Measurements from ENCODE around the gene RHOBTB1.
"Not testable (repeated sequence)": the region's sequence is repeated elsewhere in the genome, so short reads cannot be mapped to it uniquely, and the experiment has no call there.

RHOBTB1 gene

DNA sequence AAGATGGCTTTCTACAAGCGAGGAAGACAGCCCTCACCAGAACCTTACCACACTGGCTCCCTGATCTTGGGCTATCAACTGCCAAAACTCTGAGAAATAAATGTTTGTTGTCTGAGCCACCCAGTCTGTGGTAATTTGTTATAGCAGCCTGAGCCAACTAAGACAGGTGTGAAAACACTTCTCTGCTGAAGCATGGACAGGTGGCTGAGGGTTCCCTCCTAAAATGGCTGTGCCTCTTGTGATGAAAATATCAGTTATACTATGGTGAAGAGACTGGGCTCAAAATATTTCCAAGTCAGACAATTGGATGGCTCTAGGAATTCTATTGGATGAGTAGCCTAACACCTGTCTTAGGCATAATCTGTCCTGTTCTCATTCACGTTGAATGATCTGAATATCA is 87.6 kb downstream of the RHOBTB1 start:
- no peak for DNase-seq

DNA sequence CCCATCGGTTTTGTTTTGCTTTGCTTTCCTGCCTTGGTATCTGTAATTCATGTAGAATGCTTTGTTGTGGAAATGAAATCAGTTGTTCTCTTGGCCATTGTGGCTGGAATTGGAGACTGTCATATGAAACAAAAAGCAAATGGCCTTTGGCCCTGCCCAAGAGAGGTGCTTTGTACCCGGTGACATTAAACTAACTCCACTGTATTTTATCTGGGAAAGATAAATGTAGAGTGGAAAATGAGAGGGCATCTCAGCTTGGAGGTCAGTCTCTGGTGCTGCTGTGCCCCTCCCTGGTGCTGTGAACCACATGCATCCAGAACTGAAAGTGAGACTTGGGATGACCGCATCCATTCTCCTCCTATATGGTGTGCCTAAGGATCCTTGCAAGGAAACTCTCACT is 90.3 kb downstream of the RHOBTB1 start:
- DNase-seq, result no peak

DNA sequence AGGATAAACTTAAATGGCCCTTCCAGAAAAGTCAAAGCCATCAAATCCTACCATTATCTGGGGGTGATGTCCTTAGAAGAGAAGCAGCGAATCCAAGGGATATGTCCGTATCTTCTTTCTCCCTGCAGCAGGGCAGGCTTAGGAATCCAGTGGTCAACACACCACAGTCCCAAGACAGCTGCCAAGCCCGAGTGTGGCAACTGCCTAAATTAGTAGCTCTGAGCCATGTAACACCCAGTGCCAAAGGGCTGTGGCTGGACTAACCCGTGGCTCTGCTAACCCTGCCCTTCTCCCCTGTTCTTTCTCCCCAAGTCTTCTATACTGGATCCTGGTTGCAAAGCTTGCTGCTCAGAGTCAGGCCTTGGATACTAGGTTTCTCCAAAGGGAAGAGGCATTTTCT is 90.9 kb downstream of the RHOBTB1 start:
- DNase-seq, result no peak

DNA sequence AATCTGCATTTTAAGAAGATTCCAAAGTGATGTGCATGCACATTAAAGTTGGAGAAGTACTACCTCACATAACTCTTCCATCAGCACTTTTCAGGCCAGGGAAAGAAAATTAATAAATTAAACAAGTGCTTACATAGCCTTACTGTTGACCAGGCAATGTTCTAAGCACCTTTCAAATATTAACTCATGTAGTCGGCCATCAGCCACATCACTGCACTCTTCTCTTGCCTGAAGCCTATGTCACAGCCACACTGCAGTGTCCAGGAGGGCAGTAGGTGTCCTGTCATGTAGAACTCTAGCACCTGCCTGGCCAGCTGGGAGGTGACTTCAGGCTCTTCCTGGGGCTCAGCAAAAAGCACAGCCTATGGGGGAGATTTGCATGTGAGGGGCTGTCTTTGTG is 94.2 kb downstream of the RHOBTB1 start:
- DNase-seq, result no peak

DNA sequence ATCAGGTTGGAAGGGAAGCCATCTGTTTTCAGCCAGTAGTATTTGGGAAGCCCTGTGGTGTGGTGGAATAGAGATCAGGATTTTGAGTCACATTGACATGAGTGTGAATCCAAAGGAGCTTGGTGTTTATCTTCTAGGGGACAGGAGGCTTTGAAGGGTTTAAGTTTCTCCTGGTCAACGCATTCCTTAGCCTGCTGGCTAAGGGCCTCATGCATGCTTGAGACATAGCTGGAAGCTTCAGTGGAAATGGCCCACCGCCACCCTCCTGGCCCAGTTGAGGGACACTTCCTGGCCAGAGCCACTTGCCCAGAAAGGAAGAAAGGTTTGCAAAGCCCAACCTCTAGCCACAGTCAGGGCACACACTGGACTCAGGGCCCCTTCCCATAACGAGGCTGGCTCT is 94.8 kb downstream of the RHOBTB1 start:
- no peak for DNase-seq

DNA sequence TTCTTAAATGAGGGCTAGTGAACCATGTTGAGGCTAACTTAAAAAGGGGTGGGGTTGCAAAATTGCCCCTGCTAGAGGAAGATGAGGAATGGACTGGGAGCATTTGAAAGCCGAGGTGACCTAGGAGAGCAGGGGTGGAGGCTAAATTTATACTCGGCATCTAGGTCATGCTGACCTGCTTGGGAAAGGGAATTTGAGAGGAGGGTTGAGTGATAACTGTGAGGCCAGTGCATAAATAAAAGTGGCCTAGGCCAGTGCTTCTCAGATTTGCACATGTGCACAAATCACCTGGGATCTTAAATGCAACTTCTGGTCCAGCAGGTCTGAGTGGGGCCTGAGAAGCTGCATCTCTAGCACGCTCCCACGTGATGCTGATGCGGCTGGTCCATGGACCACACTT is 95.3 kb downstream of the RHOBTB1 start:
- DNase-seq, result no peak

DNA sequence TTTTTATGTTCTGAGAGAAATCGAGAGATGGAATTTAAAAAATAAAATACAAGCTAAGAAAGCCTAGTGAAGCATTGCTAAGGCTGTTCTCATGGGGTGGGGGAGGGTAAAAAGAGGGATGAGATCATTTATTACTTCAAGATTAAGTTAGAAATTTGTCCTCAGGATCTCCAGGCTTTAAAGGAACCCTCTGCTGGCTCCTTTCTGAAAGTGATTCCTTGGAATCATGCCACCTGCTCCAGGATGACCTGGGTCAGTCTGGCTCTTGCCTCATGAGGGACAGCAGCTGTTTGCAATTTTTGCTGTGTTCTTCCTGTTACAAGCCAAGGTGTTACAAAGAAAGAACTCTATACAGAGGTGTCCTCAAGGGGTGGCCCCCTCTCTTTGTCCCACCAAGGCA is 95.9 kb downstream of the RHOBTB1 start:
- no peak for DNase-seq

DNA sequence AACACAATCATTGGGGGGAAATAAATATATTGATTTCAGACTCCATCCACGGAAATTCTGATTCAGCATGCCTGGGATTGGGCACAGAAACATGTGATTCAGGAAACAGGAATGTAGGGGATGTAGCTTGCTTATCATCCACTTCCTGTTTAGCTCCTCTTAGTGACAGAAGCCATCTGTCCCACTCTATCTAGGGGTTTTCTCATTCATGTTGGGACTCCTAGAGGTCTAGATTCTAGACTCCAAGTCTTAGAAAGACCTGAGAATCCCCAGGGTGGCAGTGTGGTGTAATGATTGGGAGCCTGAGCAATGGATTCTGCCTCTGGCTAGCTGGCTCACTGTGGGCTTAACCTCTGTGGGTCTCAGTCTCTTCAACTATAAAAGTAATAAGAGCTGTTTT is 97.8 kb downstream of the RHOBTB1 start:
- no peak for DNase-seq

DNA sequence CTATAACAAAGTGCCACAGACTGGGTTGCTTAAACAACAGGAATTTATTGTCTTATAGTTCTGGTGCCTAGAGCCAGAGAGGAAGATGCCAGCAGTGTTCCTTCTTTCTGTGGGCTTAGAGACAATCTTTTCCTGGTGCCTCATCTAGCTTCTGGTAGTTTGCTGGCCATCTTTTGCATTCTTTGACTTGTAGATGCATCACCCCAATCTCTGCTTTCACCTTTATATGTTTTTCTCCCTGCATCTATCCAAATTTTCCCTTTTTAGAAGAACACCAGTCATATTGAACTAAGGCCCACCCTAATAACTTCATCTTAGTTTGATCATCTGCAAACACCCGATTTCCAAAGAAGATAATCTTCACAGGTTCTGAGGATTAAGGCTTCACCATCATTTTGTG is 98.9 kb downstream of the RHOBTB1 start:
- no peak for DNase-seq

DNA sequence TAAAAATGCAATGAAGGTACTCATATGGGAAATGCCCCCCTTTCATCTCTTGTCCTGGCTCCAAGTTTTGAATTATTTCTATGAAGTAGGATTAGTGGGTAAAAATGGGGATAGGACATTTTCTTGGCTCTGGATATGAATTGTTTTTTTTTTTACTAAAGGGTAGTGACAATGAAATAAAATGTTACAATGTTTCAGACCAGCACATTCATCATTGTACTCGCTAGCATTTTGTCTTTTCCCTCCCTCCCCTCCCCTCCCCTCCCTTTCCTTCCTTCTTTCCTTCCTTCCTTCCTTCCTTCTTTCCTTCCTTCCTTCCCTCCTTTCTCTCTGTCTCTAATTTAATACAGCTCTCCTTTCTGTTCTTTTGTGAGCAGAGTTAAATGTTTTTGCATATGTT is 101.3 kb downstream of the RHOBTB1 start:
- no peak for DNase-seq

DNA sequence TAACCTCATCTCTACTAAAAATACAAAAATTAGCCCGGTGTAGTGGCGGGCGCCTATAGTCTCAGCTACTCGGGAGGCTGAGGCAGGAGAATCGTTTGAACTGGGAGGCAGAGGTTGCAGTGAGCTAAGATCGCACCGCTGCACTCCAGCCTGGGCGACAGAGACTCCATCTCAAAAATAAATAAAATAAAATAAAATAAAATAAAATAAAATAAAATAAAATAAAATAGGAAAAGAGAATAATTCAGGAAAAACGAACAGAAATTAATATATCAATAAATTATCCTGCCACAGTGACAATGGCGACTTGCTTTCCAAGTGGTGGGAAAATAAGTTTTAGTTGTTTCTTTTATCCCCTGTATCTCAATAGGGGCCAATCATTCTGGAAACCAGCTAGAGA is 102.8 kb downstream of the RHOBTB1 start:
- DNase-seq, result not testable (repeated sequence)

DNA sequence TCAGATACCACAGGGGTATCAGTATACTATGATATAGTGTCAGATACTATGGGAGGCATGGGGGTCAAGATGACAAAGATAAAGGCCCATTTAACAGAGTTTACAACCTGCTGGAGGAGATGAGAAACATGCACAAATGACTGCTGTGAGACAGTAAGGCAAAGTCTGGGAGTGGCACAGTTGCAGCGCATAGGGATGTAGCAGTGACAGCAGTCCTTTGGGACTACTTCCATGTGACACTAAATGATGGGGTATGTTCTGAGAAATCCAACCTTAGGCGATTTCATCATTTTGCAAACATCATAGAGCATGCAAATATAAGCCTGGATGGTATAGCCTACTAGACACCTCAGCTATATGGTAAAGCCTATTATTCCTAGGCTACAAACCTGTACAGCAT is 108.9 kb downstream of the RHOBTB1 start:
- DNase-seq, result no peak

DNA sequence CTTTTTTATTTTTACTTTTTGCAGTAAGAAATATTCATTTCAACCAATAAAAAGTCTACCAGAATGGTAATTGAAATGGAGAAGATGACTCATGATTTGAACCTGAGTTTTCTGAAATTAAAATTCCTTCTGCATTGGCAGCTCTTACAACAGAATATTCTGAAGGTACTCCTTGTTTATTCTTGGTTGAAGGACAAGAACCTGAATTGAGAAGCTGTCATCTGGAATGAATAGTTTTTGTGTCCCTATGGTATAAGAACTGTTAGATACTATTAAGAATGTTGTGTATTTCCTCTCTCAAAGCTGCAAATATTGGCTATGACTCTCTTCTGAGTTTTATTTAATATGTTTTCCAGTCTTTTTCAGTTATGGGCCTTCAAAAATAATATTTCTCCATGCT is 109.6 kb downstream of the RHOBTB1 start:
- DNase-seq, result no peak

DNA sequence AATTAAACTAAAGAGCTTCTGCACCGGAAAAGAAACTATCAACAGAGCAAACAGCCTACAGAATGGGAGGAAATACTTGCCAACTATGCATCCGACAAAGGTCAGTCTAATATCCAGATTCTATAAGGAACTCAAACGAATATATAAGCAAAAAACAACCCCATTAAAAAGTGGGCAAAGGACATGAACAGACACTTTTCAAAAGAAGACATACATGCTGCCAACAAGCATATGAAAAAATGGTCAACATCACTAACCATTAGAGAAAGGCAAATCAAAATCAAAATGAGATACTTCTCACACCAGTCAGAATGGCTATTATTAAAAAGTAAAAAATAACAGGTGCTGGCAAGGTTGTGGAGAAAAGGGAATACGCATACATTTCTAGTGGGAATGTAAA is 111.8 kb downstream of the RHOBTB1 start:
- DNase-seq, result not testable (repeated sequence)

DNA sequence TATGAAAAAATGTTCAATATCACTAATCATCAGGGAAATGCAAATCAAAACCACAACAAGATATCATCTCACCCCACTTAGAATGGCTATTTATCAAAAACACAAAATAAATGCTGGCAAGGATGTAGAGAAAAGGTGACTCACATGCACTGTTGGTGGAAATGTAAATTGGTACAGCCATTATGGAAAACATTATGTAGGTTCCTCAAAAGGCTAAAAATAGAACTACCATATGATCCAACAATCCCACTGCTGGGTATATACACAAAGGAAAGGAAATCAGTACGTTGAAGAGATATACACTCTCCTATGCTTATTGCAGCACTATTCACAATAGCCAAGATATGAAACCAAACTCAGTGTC is 115.5 kb downstream of the RHOBTB1 start:
- no peak for DNase-seq

DNA sequence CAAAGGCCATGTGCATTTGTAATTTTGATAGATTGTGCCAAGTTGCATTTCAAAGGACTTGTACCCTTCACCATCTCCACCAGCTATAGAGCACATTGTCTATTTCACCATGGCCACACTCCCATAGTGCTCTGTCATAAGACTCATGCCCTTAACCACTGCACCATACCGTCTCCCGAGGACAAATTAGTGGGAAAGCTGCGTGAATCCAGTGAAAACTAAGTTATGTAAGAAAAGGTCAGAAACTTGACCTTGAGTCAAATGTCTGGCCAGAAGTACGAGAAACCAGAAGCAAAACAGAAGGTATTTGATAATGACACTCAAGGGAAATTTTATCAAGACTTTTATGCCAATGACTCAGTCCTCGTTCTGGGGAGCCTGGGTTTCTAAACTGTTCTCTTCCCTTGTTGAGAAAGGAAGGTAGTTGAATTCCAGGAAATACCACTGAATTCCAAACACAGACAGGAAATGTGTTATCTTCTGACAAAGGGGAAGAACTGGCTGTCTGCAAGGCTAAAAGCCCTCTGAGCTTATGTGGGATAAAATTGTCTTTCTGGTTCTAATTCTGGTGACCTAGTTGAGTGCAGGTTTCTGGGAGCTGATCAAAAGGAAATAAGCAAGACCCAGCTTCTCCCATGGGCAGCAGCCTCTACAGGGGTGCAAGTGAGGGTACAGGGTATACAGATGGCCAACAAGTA is 116.0 kb downstream of the RHOBTB1 start:
- no peak for DNase-seq

DNA sequence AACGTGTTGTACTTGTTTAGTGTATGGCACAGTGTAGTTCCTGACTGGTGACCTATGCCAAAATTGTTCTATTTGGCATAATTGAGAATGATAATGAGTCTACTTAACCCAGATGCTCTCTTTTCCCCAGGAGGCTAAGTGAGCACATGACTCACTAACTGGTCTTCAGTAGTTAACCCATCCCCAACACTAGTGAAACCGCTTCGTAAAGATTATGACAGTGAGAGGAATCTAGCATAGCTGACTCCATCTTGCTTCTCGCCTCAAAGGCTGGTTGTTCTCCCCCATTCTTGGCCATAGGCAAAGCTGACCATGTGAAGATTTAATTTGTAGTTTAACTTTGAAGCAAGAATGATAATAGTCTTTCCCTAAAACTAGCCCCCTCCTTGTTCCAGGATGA is 118.5 kb downstream of the RHOBTB1 start:
- DNase-seq, result no peak

DNA sequence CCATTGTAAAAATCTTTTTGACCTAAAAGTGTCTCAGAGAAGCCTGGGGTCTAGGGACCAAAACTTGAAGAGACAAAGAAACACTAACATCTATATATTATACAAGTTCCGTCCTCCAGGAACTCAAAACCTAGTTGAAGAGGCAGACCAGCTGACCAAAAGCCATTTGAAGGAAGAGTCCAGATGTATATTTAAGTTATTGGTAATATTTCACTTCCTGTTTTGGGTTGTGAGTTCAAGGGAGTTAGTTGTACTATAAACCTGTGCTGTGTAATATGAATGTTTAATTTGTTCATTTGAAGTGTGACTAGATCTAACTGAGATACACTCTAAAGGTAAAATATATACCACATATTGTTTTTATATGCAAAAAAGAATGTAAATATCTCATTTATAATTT is 120.7 kb downstream of the RHOBTB1 start:
- DNase-seq, result no peak

DNA sequence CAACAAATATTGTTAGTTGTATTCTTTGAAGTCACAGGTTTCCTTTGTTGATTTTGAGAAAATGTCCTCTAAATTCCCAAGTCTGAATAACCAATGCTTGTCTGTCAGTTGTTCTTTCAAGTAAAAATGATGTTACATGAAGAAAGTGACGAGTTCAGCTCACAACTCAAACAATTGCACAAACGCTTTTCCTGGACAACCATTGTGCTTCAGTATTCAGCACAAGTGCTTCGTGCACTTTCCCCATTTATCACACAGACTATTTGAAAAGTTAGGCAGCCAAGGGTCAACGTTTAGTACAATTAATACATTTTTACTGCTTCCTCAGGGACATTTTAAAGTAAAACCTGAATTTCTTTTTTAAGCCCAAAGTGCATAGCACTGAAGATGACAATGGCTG is 121.2 kb downstream of the RHOBTB1 start:
- DNase-seq, result no peak

DNA sequence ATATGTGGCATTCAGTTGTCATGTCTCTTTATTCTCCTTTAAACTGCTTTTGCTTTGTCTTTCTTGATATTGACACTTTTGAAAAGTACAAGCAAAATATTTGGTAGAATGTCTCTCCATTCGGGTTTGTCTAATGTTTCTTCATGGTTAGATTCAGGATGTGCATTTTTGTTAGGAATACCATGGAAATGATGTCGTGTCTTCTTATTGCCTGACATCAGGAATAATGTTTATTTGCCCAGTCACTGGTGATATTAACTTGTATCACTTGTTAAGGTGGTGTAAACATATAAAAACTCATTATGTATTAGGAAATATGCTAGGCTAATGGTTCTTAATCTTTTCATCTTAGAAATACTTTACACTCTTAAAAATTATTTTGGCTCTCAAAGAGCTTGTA is 122.3 kb downstream of the RHOBTB1 start:
- no peak for DNase-seq

DNA sequence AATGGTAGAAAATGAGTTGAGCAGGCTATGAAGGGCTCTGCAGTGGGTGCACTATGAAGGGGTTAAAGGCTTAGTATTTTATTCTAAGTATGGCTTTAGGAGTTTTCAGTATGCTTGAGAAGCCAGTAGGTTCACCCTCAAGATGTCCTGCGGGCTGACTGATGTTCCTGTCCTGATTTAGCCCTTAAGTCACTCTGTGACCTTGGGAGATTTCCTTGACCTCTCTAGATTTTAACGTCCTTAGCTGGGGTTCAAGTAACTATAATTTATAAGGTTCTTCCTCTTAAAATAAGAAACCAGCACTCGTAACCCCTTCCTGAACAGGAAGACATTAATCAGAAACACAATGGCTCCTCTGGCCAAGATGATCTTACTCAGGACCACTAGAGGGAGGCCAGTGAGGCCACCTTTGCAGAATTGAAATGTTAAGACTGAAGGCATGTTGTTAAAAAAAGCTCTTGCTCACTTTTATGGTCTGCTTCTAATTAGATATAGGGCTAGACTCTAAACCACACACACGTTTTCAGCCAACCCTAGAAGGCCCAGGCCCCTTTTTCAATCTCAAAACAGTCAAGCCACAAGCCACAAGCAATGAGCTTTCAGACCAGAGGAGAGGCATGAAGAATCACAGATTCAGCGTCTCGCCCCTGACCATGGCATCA is 123.8 kb downstream of the RHOBTB1 start:
- DNase-seq, result no peak

Data from NCI-H2171 (cell line).